ENCODE data around the gene TNFAIP8L3.

DNA sequence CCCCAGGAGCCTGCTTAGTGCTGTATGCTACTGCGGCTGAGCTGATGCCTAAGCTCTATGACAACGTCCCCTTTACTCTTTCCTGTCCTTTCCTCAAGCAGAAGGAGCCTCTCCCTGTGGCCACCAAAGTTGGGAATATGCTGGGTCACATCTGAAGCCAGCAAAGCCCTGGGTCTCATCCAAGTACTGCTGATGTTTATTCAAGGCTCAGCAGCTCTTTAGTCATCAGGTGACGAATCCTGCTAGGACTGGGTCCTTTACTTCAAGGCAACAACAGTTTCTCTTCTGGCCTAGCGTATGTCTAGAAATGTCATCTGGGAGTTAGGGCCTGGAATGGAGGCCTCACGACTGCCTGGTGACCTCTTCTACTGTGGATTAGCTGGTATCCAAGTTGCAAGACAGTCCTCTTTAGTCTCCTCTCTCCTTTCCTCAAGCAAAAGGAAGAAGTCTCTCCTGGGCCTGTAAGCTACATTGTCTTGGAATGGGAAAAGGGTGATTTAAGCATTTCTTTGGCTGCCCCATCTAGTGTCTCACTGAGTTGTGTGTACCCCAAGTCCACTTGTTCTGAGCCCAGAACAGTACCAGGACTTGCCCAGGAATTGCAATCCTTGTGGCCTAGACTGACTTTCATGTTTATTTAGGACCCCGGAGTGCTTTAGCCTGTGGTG lies 63.9 kb downstream of the TNFAIP8L3 start:
- TF ChIP-seq, protein P1, sequence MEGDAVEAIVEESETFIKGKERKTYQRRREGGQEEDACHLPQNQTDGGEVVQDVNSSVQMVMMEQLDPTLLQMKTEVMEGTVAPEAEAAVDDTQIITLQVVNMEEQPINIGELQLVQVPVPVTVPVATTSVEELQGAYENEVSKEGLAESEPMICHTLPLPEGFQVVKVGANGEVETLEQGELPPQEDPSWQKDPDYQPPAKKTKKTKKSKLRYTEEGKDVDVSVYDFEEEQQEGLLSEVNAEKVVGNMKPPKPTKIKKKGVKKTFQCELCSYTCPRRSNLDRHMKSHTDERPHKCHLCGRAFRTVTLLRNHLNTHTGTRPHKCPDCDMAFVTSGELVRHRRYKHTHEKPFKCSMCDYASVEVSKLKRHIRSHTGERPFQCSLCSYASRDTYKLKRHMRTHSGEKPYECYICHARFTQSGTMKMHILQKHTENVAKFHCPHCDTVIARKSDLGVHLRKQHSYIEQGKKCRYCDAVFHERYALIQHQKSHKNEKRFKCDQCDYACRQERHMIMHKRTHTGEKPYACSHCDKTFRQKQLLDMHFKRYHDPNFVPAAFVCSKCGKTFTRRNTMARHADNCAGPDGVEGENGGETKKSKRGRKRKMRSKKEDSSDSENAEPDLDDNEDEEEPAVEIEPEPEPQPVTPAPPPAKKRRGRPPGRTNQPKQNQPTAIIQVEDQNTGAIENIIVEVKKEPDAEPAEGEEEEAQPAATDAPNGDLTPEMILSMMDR (IDR thresholded peaks at IDR 0.05) = no peak
- TF ChIP-seq ZFX (IDR thresholded peaks at IDR 0.05; ENCODE audit: borderline replicate concordance) = no peak
